Measurements from ENCODE around the gene RBM38. TPM values are rescaled to one million over a fixed set of nuclear protein-coding genes. Genes with fewer than 3 reads are reported as not detected.

Gene RBM38
- polyA plus RNA-seq, 2 of the 4 experiments (the other 2 are of a cell fraction), result 6.6 to 14.2 TPM

DNA sequence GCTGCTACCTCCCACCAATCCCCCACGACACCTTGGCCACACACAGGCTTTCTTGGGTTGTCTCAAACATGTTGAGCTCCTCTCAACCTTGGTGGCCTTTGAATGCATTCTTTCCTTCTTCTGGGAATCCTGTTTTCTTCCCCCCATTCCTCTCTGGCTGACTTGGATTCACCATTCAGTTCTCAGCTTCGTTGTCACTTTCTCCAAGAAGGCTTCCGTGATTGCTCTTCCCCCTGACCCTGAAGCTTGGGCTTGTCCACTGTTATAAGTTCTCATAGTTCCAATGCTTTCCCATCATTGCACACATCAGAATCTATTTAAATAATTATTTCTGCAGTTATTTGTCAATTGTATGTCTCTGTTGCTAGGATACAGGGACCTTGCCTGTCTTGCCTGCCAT, 64.2 kb downstream of the RBM38 start:
- no peak overlapping the region for H3K27ac ChIP-seq
- DNase-seq (ENCODE audit: low read depth in 1 of 2, low spot score in 1 of 2) (no peak), ATAC-seq (no peak), FAIRE-seq (no peak)
- H3K4me1 ChIP-seq, result peaks cover 2% of the 10 kb centered on the region; the same call in 2 of the 3 replicates
- H3K4me3 ChIP-seq, result no peak overlapping the region
- TF ChIP-seq NR3C1 (IDR thresholded peaks at IDR 0.05), result no peak
- TF ChIP-seq KDM5A (IDR thresholded peaks at IDR 0.05), result no peak
- no peak for TF ChIP-seq GATA3 (IDR thresholded peaks at IDR 0.05; ENCODE audit: borderline replicate concordance)
- no peak for TF ChIP-seq HEYL (CRISPR knock-in tag; IDR thresholded peaks at IDR 0.05)
- no peak for TF ChIP-seq KDM1A (IDR thresholded peaks at IDR 0.05; ENCODE audit: low read depth)
- TF ChIP-seq FOSL2 (IDR thresholded peaks at IDR 0.05), result no peak
- no peak for TF ChIP-seq FOSL2 (CRISPR knock-in tag; IDR thresholded peaks at IDR 0.05)
- no peak for TF ChIP-seq FOXS1 (CRISPR knock-in tag; IDR thresholded peaks at IDR 0.05)
- TF ChIP-seq MYC (IDR thresholded peaks at IDR 0.05; ENCODE audit: borderline replicate concordance, low read length), result no peak
- no peak for TF ChIP-seq ESRRA (IDR thresholded peaks at IDR 0.05; ENCODE audit: borderline replicate concordance, low read length)
- no peaks in the 10 kb centered on the region for H3K9me3 ChIP-seq
- CTCF ChIA-PET, result interaction anchor here (0.7 to 1.2 kb wide), 2 partner anchors 8 to 17 kb away, joined by 3 to 4 read pairs; no protein-coding TSS in a partner anchor
- POLR2A ChIA-PET, result no interaction called here
- 47% methylated on average over 3 of the region's 3 CpGs for WGBS (ENCODE audit: missing lambda C conversion rate)
- H3K4me2 ChIP-seq, result no peak overlapping the region

- DNase-seq (ENCODE audit: low read depth in 1 of 2, low spot score in 1 of 2), result no peak
- ChIA-PET POLR2A (no interaction called here), CTCF (no interaction called here)
- no peak overlapping the region for H3K27ac ChIP-seq
- no peak for ATAC-seq
- H3K9me3 ChIP-seq, result no peaks in the 10 kb centered on the region
- TF ChIP-seq MAX (IDR thresholded peaks at IDR 0.05) (no peak), HES2 (IDR thresholded peaks at IDR 0.05) (no peak), TFCP2L1 (CRISPR knock-in tag; IDR thresholded peaks at IDR 0.05) (no peak), EP300 (IDR thresholded peaks at IDR 0.05) (no peak), ESRRA (IDR thresholded peaks at IDR 0.05; ENCODE audit: borderline replicate concordance, low read length) (no peak), MYC (IDR thresholded peaks at IDR 0.05; ENCODE audit: borderline replicate concordance, low read length) (no peak), SREBF2 (IDR thresholded peaks at IDR 0.05) (no peak), HOXA7 (CRISPR knock-in tag; IDR thresholded peaks at IDR 0.05) (no peak), PHF8 (IDR thresholded peaks at IDR 0.05; ENCODE audit: borderline replicate concordance, low read depth) (no peak), MAZ (IDR thresholded peaks at IDR 0.05; ENCODE audit: borderline replicate concordance, low read depth, low read length) (no peak)
- no peaks in the 10 kb centered on the region for H3K4me1 ChIP-seq
- 73% methylated on average over 13 of the region's 13 CpGs for WGBS (ENCODE audit: missing lambda C conversion rate)
- H3K4me2 ChIP-seq, result no peak overlapping the region
- no peak overlapping the region for H3K4me3 ChIP-seq
- FAIRE-seq, result no peak
Observed at GRCh38 chr20:57456116-57456515, 64.9 kb downstream of the RBM38 start.

DNA sequence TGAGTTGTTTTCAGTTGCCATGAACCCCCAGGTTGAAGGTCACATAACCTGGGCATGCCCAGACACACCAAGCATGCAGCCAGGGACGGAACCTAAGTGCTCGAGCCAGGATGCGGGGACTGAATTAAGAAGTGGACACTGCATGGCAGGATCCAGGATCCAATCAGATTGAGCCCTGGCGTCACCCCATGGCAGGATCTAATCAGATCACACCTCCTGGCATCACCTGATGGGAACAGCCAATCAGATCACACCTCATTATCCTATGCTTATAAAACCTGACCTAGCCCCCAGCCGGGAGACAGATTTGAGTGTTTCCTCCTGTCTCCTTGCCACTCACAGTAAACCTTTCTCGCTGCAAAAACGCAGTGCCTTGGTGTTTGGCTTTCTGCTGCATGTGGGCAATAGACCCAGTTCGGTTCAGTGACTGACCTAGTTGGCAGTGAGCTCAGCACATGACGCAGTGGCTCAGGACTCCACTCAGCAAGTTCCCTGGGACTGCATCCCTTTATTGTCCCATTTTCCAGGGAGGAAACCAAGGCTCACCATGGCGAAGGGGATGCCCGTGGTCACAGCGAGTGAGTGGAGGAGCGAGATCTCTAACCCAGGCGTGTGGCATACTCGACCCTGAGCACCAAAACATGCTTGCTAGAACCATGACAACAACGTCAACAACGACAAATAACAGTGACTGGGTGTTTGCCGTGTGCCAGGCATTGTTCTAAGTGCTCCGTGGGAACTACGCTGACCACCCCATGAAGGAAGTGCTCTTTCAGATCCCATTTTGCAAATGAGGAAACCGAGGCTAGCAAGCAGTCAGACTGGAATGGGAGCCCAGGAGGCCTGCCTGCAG, 66.3 kb downstream of the RBM38 start:
- ATAC-seq (no peak; a peak in 1 of 6 replicates), FAIRE-seq (no peak), DNase-seq (ENCODE audit: low read depth in 1 of 2, low spot score in 1 of 2) (peak in 1 of 2 experiments; percentile 33)
- Histone ChIP-seq H3K4me2 (no peak overlapping the region), H3K4me1 (no peaks in the 10 kb centered on the region), H3K9me3 (no peaks in the 10 kb centered on the region), H3K27ac (no peak overlapping the region), H3K4me3 (no peak overlapping the region)
- ChIA-PET CTCF (interaction anchor here (1.5 to 1.6 kb wide), 2 partner anchors 10 to 67 kb away, joined by 3 to 4 read pairs; partner anchors contain the start of gene RBM38), POLR2A (no interaction called here)
- 50% methylated on average over 21 of the region's 21 CpGs for WGBS (ENCODE audit: missing lambda C conversion rate)
- no peak for TF ChIP-seq POLR2AphosphoS2 (conservative IDR thresholded peaks at IDR 0.05; ENCODE audit: low read length)
- no peak for TF ChIP-seq CTCF (IDR thresholded peaks at IDR 0.05)
- TF ChIP-seq ELK1 (IDR thresholded peaks at IDR 0.05; ENCODE audit: low read depth, low read length), result no peak
- no peak for TF ChIP-seq MAFK (IDR thresholded peaks at IDR 0.05; ENCODE audit: partially characterized antibody)
- no peak for TF ChIP-seq RARB (CRISPR knock-in tag; IDR thresholded peaks at IDR 0.05)
- TF ChIP-seq CBX2 (IDR thresholded peaks at IDR 0.05; ENCODE audit: borderline replicate concordance, low read depth), result no peak
- TF ChIP-seq HOXA7 (CRISPR knock-in tag; IDR thresholded peaks at IDR 0.05), result no peak
- TF ChIP-seq EP300 (IDR thresholded peaks at IDR 0.05), result no peak
- no peak for TF ChIP-seq JUNB (IDR thresholded peaks at IDR 0.05)
- TF ChIP-seq TFCP2L1 (CRISPR knock-in tag; IDR thresholded peaks at IDR 0.05), result no peak
- no peak for TF ChIP-seq CHD4 (IDR thresholded peaks at IDR 0.05; ENCODE audit: borderline replicate concordance)
- no peak for TF ChIP-seq ATOH8 (CRISPR knock-in tag; IDR thresholded peaks at IDR 0.05; ENCODE audit: low read depth)
- TF ChIP-seq MYC (IDR thresholded peaks at IDR 0.05; ENCODE audit: borderline replicate concordance, low read length), result no peak
